Measurements from ENCODE around the gene SPHKAP. TPM values are rescaled to one million over a fixed set of nuclear protein-coding genes. Genes with fewer than 3 reads are reported as not detected.

The SPHKAP gene
- total RNA-seq, 1 experiment from 2014 or later: 10.3 TPM

DNA sequence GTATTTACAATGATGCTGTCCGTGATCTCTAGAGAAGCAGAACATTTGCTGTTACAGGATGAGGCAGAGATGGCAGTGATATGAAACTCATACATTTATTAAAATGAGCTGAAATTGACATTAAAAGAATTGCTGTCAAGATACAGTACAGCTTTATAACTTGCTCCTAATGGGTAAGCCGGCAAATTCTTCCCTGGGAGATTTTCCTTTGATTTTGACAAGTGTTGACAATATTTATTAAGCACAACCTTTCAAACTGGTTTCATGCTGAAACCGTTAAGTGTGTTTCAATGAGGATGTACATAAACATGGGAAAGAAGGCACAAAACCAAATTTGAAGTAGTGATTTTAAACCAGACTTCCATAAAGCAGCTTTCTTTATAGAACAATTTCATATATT, 45.5 kb downstream of the SPHKAP start:
- TF ChIP-seq, protein P1, sequence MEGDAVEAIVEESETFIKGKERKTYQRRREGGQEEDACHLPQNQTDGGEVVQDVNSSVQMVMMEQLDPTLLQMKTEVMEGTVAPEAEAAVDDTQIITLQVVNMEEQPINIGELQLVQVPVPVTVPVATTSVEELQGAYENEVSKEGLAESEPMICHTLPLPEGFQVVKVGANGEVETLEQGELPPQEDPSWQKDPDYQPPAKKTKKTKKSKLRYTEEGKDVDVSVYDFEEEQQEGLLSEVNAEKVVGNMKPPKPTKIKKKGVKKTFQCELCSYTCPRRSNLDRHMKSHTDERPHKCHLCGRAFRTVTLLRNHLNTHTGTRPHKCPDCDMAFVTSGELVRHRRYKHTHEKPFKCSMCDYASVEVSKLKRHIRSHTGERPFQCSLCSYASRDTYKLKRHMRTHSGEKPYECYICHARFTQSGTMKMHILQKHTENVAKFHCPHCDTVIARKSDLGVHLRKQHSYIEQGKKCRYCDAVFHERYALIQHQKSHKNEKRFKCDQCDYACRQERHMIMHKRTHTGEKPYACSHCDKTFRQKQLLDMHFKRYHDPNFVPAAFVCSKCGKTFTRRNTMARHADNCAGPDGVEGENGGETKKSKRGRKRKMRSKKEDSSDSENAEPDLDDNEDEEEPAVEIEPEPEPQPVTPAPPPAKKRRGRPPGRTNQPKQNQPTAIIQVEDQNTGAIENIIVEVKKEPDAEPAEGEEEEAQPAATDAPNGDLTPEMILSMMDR (conservative IDR thresholded peaks at IDR 0.05; ENCODE audit: low read depth, low read length): no peak
- TF ChIP-seq EZH2 (IDR thresholded peaks at IDR 0.05; ENCODE audit: borderline replicate concordance, low read depth, low read length, poor library complexity, severe bottlenecking): no peak
- no peak for DNase-seq (ENCODE audit: low spot score)
- no TSS peak for BruUV-seq (replicated peaks)
- Histone ChIP-seq H3K9me3 (ENCODE audit: low read depth, low read length, poor library complexity, severe bottlenecking) (no peaks in the 10 kb centered on the region), H3K4me1 (ENCODE audit: insufficient read depth, low read length, poor library complexity, severe bottlenecking) (no peaks in the 10 kb centered on the region), H3K27me3 (replicated peaks; ENCODE audit: insufficient read depth, low read depth, low read length, poor library complexity) (no peaks in the 10 kb centered on the region), H3K4me3 (ENCODE audit: low read depth, low read length, poor library complexity, severe bottlenecking) (no peak overlapping the region), H3K36me3 (ENCODE audit: insufficient read depth, low read length, poor library complexity, severe bottlenecking) (peaks cover 8% of the 10 kb centered on the region), H3K27ac (ENCODE audit: low read depth, low read length, poor library complexity, severe bottlenecking) (no peak overlapping the region)
- CTCF ChIA-PET: no interaction called here
- intact Hi-C loops (cut with micrococcal nuclease; ENCODE audit: unreplicated experiment): no loop called here
- POLR2A ChIA-PET (ENCODE audit: low non-redundant PET): no interaction called here

DNA sequence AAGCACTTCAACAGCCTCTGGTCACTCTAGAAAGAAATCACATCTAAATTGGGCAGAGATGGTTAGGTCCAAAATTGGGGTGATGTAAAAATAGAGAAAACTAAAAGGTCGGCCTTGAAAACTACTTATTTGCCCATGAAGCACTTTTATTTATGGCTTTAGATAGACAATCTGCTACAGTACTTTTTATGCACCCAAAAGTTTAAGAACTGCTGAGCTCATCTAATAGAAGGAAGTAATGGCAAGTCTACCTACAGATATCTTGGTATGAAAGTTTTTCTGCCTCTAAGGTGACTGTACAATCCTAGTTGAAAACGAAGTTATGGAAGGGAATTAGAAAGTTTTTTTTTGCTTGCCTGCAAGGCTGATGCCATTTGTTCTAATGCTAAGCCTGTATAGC, 46.2 kb downstream of the SPHKAP start:
- TF ChIP-seq, protein P1 (conservative IDR thresholded peaks at IDR 0.05; ENCODE audit: low read depth, low read length): no peak
- no peak for TF ChIP-seq EZH2 (IDR thresholded peaks at IDR 0.05; ENCODE audit: borderline replicate concordance, low read depth, low read length, poor library complexity, severe bottlenecking)
- no peaks in the 10 kb centered on the region for H3K9me3 ChIP-seq (ENCODE audit: low read depth, low read length, poor library complexity, severe bottlenecking)
- no peak overlapping the region for H3K4me3 ChIP-seq (ENCODE audit: low read depth, low read length, poor library complexity, severe bottlenecking)
- ChIA-PET POLR2A (ENCODE audit: low non-redundant PET) (no interaction called here), CTCF (no interaction called here)
- H3K27me3 ChIP-seq (replicated peaks; ENCODE audit: insufficient read depth, low read depth, low read length, poor library complexity): no peaks in the 10 kb centered on the region
- no peaks in the 10 kb centered on the region for H3K4me1 ChIP-seq (ENCODE audit: insufficient read depth, low read length, poor library complexity, severe bottlenecking)
- H3K27ac ChIP-seq (ENCODE audit: low read depth, low read length, poor library complexity, severe bottlenecking): no peak overlapping the region
- intact Hi-C loops (cut with micrococcal nuclease; ENCODE audit: unreplicated experiment): no loop called here
- no TSS peak for BruUV-seq (replicated peaks)
- H3K36me3 ChIP-seq (ENCODE audit: insufficient read depth, low read length, poor library complexity, severe bottlenecking): peaks cover 8% of the 10 kb centered on the region
- DNase-seq (ENCODE audit: low spot score): no peak

DNA sequence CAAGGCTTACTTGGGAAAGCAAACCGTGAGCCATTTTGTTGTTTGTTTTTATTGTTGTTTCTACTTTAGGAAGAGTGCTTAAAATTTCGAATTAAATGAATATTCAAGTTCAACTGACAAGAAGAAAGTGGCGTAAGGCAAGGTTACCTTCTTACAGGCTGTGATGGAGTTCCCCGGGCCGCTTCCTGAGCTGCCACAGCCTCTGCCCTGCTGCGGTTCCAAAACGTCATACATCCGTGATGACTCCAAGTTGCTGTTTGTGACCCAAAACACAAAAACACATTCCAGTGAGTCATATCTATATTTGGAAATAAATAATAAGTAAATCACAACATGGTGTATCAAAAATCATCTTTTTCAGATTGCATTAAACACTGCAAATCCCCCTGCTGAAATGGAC, 49.7 kb downstream of the SPHKAP start:
- intact Hi-C loops (cut with micrococcal nuclease; ENCODE audit: unreplicated experiment): no loop called here
- DNase-seq (ENCODE audit: low spot score): no peak
- no peaks in the 10 kb centered on the region for H3K9me3 ChIP-seq (ENCODE audit: low read depth, low read length, poor library complexity, severe bottlenecking)
- ChIA-PET POLR2A (ENCODE audit: low non-redundant PET) (interaction anchor here (0.6 kb wide), 1 partner anchor 16 kb away, joined by 6 read pairs; no protein-coding TSS in a partner anchor), CTCF (no interaction called here)
- TF ChIP-seq EZH2 (IDR thresholded peaks at IDR 0.05; ENCODE audit: borderline replicate concordance, low read depth, low read length, poor library complexity, severe bottlenecking): no peak
- TF ChIP-seq, protein P1 (conservative IDR thresholded peaks at IDR 0.05; ENCODE audit: low read depth, low read length): no peak
- H3K27me3 ChIP-seq (replicated peaks; ENCODE audit: insufficient read depth, low read depth, low read length, poor library complexity): no peaks in the 10 kb centered on the region
- H3K4me1 ChIP-seq (ENCODE audit: insufficient read depth, low read length, poor library complexity, severe bottlenecking): no peaks in the 10 kb centered on the region
- peaks cover 8% of the 10 kb centered on the region for H3K36me3 ChIP-seq (ENCODE audit: insufficient read depth, low read length, poor library complexity, severe bottlenecking)
- no peak overlapping the region for H3K27ac ChIP-seq (ENCODE audit: low read depth, low read length, poor library complexity, severe bottlenecking)
- no TSS peak for BruUV-seq (replicated peaks)
- no peak overlapping the region for H3K4me3 ChIP-seq (ENCODE audit: low read depth, low read length, poor library complexity, severe bottlenecking)
